Activated CD4-positive, alpha-beta T cell treated with anti-CD3 and anti-CD28 coated beads, Interleukin-2, amount 10 ng/mL, durations not matched to agents 24 days and 14 days (primary cell): ENCODE data around the gene FAT1. TPM values are rescaled to one million over a fixed set of nuclear protein-coding genes. Genes with fewer than 3 reads are reported as not detected.

Source experiments
- DNase-seq: peaks from one replicate; pipeline ENCODE4 v3.0.0; 2022
- H3K27ac Mint-ChIP-seq: one replicate; pipeline ENCODE4 v1.8.0; 2022; ENCODE audit warnings: mild to moderate bottlenecking, mixed read lengths
- H3K27me3 Mint-ChIP-seq: one replicate; pipeline ENCODE4 v1.8.0; 2022; ENCODE audit warnings: mixed read lengths
- H3K36me3 Mint-ChIP-seq: one replicate; pipeline ENCODE4 v1.8.0; 2022; ENCODE audit warnings: low read depth, mild to moderate bottlenecking, mixed read lengths
- H3K4me1 Mint-ChIP-seq: one replicate; pipeline ENCODE4 v1.8.0; 2021; ENCODE audit warnings: mixed read lengths
- H3K4me3 Mint-ChIP-seq: one replicate; pipeline ENCODE4 v1.8.0; 2022; ENCODE audit warnings: mild to moderate bottlenecking, moderate library complexity, mixed read lengths
- H3K9me3 Mint-ChIP-seq: one replicate; pipeline ENCODE4 v1.8.0; 2021; ENCODE audit warnings: mixed read lengths
- intact Hi-C: fragments of 100-400 bp; cut with micrococcal nuclease; formaldehyde crosslinking; loops from one replicate; pipeline ENCODE4 v1.15.1; 2023
- total RNA-seq: library from RNA; stranded (reverse); gene quantifications from 2 replicates; pipeline ENCODE4 v1.2.3, GENCODE V29; 2022

Gene FAT1
- total RNA-seq, 1 donor from 2014 or later = 0.07 TPM

- H3K27me3 Mint-ChIP-seq = no peaks in the 10 kb centered on the region
- no peaks in the 10 kb centered on the region for H3K4me1 Mint-ChIP-seq
- H3K9me3 Mint-ChIP-seq = no peaks in the 10 kb centered on the region
- no peaks in the 10 kb centered on the region for H3K36me3 Mint-ChIP-seq
- no peak overlapping the region for H3K27ac Mint-ChIP-seq
- DNase-seq = no peak
- no peak overlapping the region for H3K4me3 Mint-ChIP-seq
- intact Hi-C loops = no loop called here
Observed at GRCh38 chr4:186738421-186738820, 14.8 kb upstream of the FAT1 start.

GRCh38 chr4:186737427-186737826 lies 13.8 kb upstream of the FAT1 start:
- H3K27me3 Mint-ChIP-seq = no peaks in the 10 kb centered on the region
- H3K27ac Mint-ChIP-seq = no peak overlapping the region
- no peaks in the 10 kb centered on the region for H3K36me3 Mint-ChIP-seq
- H3K4me1 Mint-ChIP-seq = no peaks in the 10 kb centered on the region
- DNase-seq = no peak
- H3K4me3 Mint-ChIP-seq = no peak overlapping the region
- intact Hi-C loops = no loop called here
- H3K9me3 Mint-ChIP-seq = no peaks in the 10 kb centered on the region

GRCh38 chr4:186736466-186736865 lies 12.8 kb upstream of the FAT1 start:
- no peak for DNase-seq
- H3K27ac Mint-ChIP-seq = no peak overlapping the region
- H3K4me1 Mint-ChIP-seq = no peaks in the 10 kb centered on the region
- no peak overlapping the region for H3K4me3 Mint-ChIP-seq
- intact Hi-C loops = no loop called here
- H3K27me3 Mint-ChIP-seq = no peaks in the 10 kb centered on the region
- H3K9me3 Mint-ChIP-seq = no peaks in the 10 kb centered on the region
- H3K36me3 Mint-ChIP-seq = no peaks in the 10 kb centered on the region

GRCh38 chr4:186734251-186734650 lies 10.6 kb upstream of the FAT1 start:
- no peak overlapping the region for H3K4me3 Mint-ChIP-seq

GRCh38 chr4:186733778-186734177 lies 10.1 kb upstream of the FAT1 start:
- intact Hi-C loops = no loop called here
- no peak overlapping the region for H3K27ac Mint-ChIP-seq
- no peak overlapping the region for H3K4me3 Mint-ChIP-seq
- no peaks in the 10 kb centered on the region for H3K36me3 Mint-ChIP-seq
- peaks cover under 1% of the 10 kb centered on the region for H3K27me3 Mint-ChIP-seq
- DNase-seq = no peak
- H3K9me3 Mint-ChIP-seq = no peaks in the 10 kb centered on the region
- no peaks in the 10 kb centered on the region for H3K4me1 Mint-ChIP-seq

More at GRCh38 chr4:186734251-186734650, 10.6 kb upstream of the FAT1 start:
- Mint-ChIP-seq H3K36me3 (no peaks in the 10 kb centered on the region), H3K4me1 (no peaks in the 10 kb centered on the region), H3K27ac (no peak overlapping the region), H3K27me3 (no peaks in the 10 kb centered on the region), H3K9me3 (no peaks in the 10 kb centered on the region)
- intact Hi-C loops = no loop called here
- no peak for DNase-seq

- H3K4me1 Mint-ChIP-seq = peaks cover 7% of the 10 kb centered on the region
- H3K27ac Mint-ChIP-seq = no peak overlapping the region
- peaks cover 24% of the 10 kb centered on the region for H3K27me3 Mint-ChIP-seq
- no peaks in the 10 kb centered on the region for H3K9me3 Mint-ChIP-seq
- no peak overlapping the region for H3K4me3 Mint-ChIP-seq
- peaks cover 4% of the 10 kb centered on the region for H3K36me3 Mint-ChIP-seq
- intact Hi-C loops = no loop called here
- DNase-seq = no peak
Observed at GRCh38 chr4:186730621-186731020, 7.0 kb upstream of the FAT1 start.

- Mint-ChIP-seq H3K4me3 (no peak overlapping the region), H3K27ac (no peak overlapping the region), H3K4me1 (peaks cover 7% of the 10 kb centered on the region), H3K27me3 (peaks cover 32% of the 10 kb centered on the region), H3K36me3 (peaks cover 4% of the 10 kb centered on the region), H3K9me3 (no peaks in the 10 kb centered on the region)
- intact Hi-C loops = loop anchor here (10.0 kb wide), 1 partner anchor 1715 kb away; the partner anchor contains the start of gene HELT
- no peak for DNase-seq
Observed at GRCh38 chr4:186729856-186730255, 6.2 kb upstream of the FAT1 start.

- Mint-ChIP-seq H3K27me3 (peaks cover 34% of the 10 kb centered on the region), H3K36me3 (peaks cover 6% of the 10 kb centered on the region), H3K9me3 (no peaks in the 10 kb centered on the region), H3K4me1 (peaks cover 7% of the 10 kb centered on the region), H3K27ac (no peak overlapping the region), H3K4me3 (no peak overlapping the region)
- intact Hi-C loops = loop anchor here (10.0 kb wide), 1 partner anchor 1714 kb away; the partner anchor contains the start of gene HELT
- no peak for DNase-seq
Observed at GRCh38 chr4:186728631-186729271, 5.1 kb upstream of the FAT1 start.

GRCh38 chr4:186727977-186728519 lies 4.4 kb upstream of the FAT1 start:
- Mint-ChIP-seq H3K27me3 (peaks cover 34% of the 10 kb centered on the region), H3K36me3 (peaks cover 6% of the 10 kb centered on the region), H3K27ac (no peak overlapping the region), H3K4me1 (peaks cover 7% of the 10 kb centered on the region), H3K9me3 (no peaks in the 10 kb centered on the region), H3K4me3 (no peak overlapping the region)
- intact Hi-C loops = loop anchor here (10.0 kb wide), 1 partner anchor 1713 kb away; the partner anchor contains the start of gene HELT
- DNase-seq = no peak

GRCh38 chr4:186727169-186727976 lies 3.7 kb upstream of the FAT1 start:
- Mint-ChIP-seq H3K4me3 (no peak overlapping the region), H3K9me3 (no peaks in the 10 kb centered on the region), H3K27ac (no peak overlapping the region), H3K36me3 (peaks cover 6% of the 10 kb centered on the region), H3K27me3 (peaks cover 41% of the 10 kb centered on the region), H3K4me1 (peaks cover 9% of the 10 kb centered on the region)
- intact Hi-C loops = loop anchor here (10.0 kb wide), 1 partner anchor 1713 kb away; the partner anchor contains the start of gene HELT
- no peak for DNase-seq

GRCh38 chr4:186726426-186727168 lies 2.9 kb upstream of the FAT1 start:
- H3K36me3 Mint-ChIP-seq = peaks cover 6% of the 10 kb centered on the region
- intact Hi-C loops = loop anchor here (10.0 kb wide), 1 partner anchor 1712 kb away; the partner anchor contains the start of gene HELT
- H3K27me3 Mint-ChIP-seq = peaks cover 47% of the 10 kb centered on the region
- no peaks in the 10 kb centered on the region for H3K9me3 Mint-ChIP-seq
- H3K27ac Mint-ChIP-seq = no peak overlapping the region
- peaks cover 9% of the 10 kb centered on the region for H3K4me1 Mint-ChIP-seq
- peak; percentile 58 for DNase-seq
- no peak overlapping the region for H3K4me3 Mint-ChIP-seq

- Mint-ChIP-seq H3K27me3 (peaks cover 47% of the 10 kb centered on the region), H3K36me3 (peaks cover 6% of the 10 kb centered on the region), H3K4me3 (no peak overlapping the region), H3K4me1 (peaks cover 9% of the 10 kb centered on the region), H3K9me3 (no peaks in the 10 kb centered on the region), H3K27ac (peak overlapping the region; percentile 34)
- peak; percentile 54 for DNase-seq
- intact Hi-C loops = loop anchor here (10.0 kb wide), 1 partner anchor 1711 kb away; the partner anchor contains the start of gene HELT
Observed at GRCh38 chr4:186725469-186726425, 2.1 kb upstream of the FAT1 start.
